NCI-H69 (cell line): ENCODE data around the gene EMC1.
"Not testable (repeated sequence)": the region's sequence is repeated elsewhere in the genome, so short reads cannot be mapped to it uniquely, and the experiment has no call there.

Experiments
- DNase-seq: peaks from one replicate; lab custom pipeline; 2025; lab: John Stamatoyannopoulos, UW

EMC1 gene

DNA sequence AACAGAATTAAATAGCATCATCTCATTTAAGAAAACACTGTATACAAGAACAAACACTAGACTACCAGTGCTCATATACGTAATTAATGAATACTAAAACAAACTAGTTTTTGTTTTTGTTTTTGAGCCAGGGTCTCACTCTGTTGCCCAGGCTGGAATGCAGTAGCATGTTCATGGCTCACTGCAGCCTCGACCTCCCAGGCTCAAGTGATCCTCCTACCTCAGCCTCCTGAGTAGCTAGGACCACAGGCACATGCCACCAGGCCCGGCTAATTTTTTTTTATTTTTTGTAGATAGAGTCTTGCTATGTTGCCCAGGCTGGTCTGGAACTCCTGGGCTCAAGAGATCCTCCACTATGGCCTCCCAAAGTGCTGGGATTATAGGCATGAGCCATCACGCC lies 34.7 kb downstream of the EMC1 start:
- DNase-seq: not testable (repeated sequence)

DNA sequence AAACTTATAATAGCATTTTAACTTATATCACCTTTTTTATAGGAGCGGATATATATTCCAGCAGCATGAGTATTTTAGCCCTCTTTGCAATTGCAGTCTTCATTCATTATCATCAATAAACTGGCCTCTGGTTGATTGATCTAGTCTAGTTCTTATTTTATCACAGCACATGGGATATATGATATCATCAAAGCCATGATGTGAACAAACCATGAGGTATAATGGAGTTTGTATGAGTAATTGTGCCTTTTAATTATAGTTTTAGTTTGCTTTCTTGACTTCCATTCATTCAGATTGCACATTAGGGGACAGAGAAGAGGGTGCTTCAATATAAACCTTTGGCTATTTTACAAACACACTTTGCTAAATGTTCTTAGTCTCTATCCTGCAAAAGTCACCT lies 37.7 kb downstream of the EMC1 start:
- DNase-seq: no peak

DNA sequence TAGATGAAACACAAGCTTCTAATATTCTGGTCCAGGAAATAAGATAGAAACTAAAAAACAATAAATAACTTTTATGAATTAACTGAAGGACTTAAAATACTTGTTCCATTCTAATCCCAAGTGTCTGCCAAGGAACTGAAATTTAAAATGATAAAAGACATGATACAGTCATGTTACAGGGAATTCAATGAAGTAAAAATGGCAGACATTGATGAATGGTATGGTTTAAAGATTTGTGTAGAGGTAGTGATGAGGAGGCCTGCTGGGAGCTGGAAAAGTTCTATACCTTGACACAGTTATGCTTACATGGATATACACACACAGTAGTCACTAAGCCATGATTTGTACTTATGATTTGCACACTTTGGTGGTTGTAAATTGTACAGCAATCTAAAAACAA lies 39.2 kb downstream of the EMC1 start:
- DNase-seq: no peak

- peak; percentile 14 for DNase-seq
These were observed 40.4 kb downstream of the EMC1 start for GRCh38 chr1:19210772-19211549.

GRCh38 chr1:19209990-19210771 lies 41.1 kb downstream of the EMC1 start, which contains the start of gene UBR4:
Gene UBR4, minus strand, starts transcription at chr1:19210266. Its CDS starts 18 bp downstream, at chr1:19210248.
- DNase-seq: peak; percentile 96

DNA sequence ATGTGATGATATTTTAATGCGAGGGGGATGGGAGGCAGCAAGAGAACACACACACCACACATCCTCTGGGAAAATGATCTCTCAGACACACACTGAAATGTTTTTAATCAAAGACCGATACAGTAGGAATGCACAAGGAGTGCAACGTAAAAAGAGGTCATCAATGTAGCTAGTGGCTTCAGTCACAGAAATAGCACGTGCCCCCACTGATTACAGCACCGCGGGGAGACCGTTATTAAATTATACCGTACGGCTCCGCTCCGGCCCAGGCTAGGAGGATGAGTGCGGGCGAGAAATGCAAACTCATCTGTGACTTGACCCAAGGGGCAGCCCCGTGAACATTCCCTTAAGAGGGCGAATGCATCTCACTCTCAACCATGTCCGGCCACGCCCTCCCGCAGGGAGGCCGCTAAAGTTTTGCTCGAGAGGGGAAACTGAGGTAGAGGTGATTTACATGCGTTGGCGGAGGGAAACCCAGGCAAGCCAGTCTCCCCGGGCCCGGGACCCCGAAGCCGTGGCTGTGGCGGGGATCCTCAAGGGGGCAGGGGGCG lies 41.8 kb downstream of the EMC1 start:
- peak; percentile 32 for DNase-seq

- no peak for DNase-seq
These were observed 42.5 kb downstream of the EMC1 start for GRCh38 chr1:19208710-19209438.

GRCh38 chr1:19206947-19207346 lies 44.4 kb downstream of the EMC1 start:
- no peak for DNase-seq

- DNase-seq: no peak
These were observed 45.5 kb downstream of the EMC1 start for GRCh38 chr1:19205845-19206244.

DNA sequence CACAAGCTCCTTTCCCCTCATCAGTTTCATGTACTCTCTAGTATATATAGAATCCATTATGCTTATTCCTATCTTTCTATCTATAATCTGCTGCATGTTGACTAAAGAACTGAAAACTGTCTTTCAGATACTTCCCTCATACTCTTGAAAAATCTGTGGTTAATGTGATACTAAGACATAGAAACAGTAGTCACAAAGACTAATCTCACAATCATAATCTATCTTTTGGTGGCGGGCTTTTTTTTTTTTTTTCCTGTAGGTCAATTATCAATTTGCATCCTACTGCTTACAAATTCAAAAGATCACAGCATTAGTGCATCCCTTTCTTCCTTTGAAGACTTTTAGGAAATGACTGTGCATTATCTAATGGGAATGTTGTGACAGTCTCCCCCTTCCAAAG lies 45.9 kb downstream of the EMC1 start:
- DNase-seq: no peak

- no peak for DNase-seq
These were observed 46.7 kb downstream of the EMC1 start for GRCh38 chr1:19204446-19205266.

DNA sequence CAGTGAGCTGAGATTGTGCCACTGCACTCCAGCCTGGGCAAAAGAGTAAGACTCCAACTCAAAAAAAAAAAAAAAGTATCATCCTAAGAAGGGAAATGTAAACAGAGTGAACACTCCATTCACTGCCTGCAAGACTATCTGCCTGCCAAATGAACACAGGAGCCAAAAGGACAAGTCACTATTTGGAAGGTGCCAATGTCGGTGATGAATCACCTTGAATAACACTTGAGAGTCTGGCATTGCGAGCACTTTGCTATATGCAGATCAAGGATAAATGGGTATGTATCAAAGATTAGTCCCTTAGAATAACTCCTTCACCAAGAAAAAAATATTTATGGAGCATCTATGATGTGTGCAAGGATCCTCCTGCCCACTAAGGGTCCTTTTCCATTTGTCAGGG lies 47.9 kb downstream of the EMC1 start:
- no peak for DNase-seq

- no peak for DNase-seq
These were observed 48.9 kb downstream of the EMC1 start for GRCh38 chr1:19202396-19202795.

- DNase-seq: no peak
These were observed 51.2 kb downstream of the EMC1 start for GRCh38 chr1:19199969-19200604.

- no peak for DNase-seq
These were observed 51.9 kb downstream of the EMC1 start for GRCh38 chr1:19199329-19199968.

- DNase-seq: no peak
These were observed 52.5 kb downstream of the EMC1 start for GRCh38 chr1:19198820-19199219.

DNA sequence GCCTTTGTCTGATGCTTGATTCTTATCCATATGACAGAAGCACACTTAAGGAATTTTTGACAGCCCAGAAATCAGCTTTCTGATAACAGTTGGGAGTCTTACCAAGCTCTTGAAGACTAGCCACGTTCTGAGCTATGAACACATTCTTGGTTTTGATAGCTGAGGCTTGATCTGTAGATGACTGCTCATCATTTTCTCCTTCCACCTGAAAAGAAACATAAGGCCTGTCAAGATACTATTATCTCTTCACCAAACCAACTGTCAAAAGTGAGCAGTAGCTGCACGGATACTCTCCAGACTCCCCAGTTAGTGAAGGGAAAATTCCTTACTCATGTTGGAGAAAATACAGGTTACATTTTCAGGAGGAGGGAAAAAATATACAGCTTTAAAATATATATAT lies 53.5 kb downstream of the EMC1 start:
- no peak for DNase-seq

- DNase-seq: no peak
These were observed 55.0 kb downstream of the EMC1 start for GRCh38 chr1:19196331-19196730.

DNA sequence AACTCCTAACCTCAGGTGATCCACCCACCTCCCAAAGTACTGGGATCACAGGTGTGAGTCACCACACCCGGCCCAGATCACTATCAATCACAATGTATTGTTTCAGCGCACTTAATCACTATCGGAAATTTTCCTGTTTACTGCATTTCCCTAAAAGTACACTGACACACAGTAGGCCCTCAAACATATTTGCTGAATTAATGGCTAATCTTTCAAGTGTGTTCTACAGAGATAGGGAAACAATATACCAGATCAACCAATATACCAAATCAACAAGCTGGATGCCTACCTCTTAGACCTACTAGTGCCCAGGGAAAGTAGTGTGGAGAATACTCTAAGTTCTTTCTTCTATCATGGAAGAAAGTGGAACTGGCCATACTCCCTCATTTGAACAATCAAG lies 58.3 kb downstream of the EMC1 start:
- no peak for DNase-seq

DNA sequence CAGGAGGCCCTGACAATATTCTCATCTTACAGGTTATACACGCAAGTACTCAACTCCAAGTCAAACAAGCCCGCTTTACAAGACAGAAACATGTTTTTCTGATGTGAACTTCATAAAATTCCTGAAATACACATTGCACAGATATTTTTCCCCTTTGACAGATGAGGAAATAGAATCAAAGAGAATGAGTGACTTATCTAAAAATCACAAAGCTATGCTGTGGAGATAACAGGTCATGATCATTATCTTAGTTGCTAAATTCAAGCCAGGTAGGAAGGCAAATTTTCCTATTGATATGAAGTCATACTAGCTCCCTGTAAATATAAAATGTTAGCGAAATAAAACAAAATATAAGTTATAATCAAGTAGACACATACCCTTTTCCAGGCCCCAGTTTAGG lies 59.5 kb downstream of the EMC1 start:
- no peak for DNase-seq

GRCh38 chr1:19190468-19190867 lies 60.9 kb downstream of the EMC1 start:
- DNase-seq: no peak
